Gastrocnemius medialis (tissue), 4 donors: Measurements from ENCODE around the gene TMEM191C.

Experiments
- POLR2A ChIP-seq, 2 donors: fragments of 450-650 bp; IDR thresholded peaks; one replicate each; pipeline ENCODE4 v1.6.1; 2017; ENCODE audit warnings: antibody characterized with exemption in 2 of 2, mild to moderate bottlenecking in 2 of 2, moderate library complexity in 2 of 2
- TF ChIP-seq, protein P1 (sequence below), 5 experiments: fragments of 450-650 bp in 3 of 5; fragments of 200-600 bp in 2 of 5; sonication (generic) in 2 of 5; IDR thresholded peaks in 4 of 5; conservative IDR thresholded peaks in 1 of 5; 1 replicate in 4 of 5; 2 replicates in 1 of 5; pipeline ENCODE4 v1.5.1; 2016 to 2019; ENCODE audit warnings: antibody characterized with exemption in 5 of 5, mild to moderate bottlenecking in 3 of 5, moderate library complexity in 3 of 5

DNA sequence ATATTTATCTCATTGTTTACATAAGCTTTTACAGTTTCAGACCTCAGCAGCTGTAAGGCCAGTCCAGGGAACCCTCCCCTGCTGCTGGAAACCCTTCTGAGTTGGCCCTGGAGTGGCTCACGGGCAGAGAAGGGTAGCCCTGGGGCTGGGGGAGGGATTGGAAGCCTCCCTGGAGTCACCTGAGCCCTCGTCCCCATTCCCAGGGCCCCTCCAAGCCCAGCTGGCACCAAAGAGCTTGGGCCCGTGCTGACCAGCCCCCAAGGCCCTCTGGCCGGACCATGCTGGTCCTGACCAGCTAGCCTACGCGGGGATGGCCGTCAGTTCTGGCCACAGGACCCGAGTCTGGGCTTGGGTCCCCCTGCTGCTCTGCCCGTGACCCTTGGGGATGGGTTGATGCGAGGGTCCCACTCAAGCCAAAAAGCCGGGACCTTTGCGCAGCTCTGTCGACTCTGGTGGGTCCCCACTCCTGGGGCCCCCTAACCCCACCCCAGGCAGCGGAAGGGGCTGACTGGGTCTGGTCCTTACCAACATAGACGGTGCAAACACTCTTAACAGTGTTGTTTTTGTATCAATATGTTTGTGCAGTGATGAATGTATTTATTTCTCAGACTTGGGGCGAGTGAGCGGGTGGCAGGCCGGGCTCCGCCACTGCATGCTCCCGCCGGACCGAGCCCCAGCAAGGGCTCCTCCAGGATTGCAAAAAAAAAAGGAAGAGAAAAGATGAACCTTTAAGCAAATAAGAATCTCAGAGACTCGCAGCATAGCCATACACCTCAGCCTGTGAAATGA, 17.5 kb upstream of the TMEM191C start:
- TF ChIP-seq POLR2A (IDR thresholded peaks at IDR 0.05), result no peak
- TF ChIP-seq, protein P1, sequence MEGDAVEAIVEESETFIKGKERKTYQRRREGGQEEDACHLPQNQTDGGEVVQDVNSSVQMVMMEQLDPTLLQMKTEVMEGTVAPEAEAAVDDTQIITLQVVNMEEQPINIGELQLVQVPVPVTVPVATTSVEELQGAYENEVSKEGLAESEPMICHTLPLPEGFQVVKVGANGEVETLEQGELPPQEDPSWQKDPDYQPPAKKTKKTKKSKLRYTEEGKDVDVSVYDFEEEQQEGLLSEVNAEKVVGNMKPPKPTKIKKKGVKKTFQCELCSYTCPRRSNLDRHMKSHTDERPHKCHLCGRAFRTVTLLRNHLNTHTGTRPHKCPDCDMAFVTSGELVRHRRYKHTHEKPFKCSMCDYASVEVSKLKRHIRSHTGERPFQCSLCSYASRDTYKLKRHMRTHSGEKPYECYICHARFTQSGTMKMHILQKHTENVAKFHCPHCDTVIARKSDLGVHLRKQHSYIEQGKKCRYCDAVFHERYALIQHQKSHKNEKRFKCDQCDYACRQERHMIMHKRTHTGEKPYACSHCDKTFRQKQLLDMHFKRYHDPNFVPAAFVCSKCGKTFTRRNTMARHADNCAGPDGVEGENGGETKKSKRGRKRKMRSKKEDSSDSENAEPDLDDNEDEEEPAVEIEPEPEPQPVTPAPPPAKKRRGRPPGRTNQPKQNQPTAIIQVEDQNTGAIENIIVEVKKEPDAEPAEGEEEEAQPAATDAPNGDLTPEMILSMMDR (IDR thresholded peaks at IDR 0.05 in 4 of 5, conservative IDR thresholded peaks at IDR 0.05 in 1 of 5), result no peak
